Suprapubic skin (tissue), 4 donors: ENCODE measurements around the gene PRSS33.

Experiments
- CTCF ChIP-seq, 2 donors: fragments of 200-600 bp in 1 of 2; fragments of 450-650 bp in 1 of 2; sonication (generic) in 1 of 2; IDR thresholded peaks; one replicate each; pipeline ENCODE4 v1.5.1; 2016 to 2019; ENCODE audit warnings: antibody characterized with exemption in 2 of 2, mild to moderate bottlenecking in 1 of 2, moderate library complexity in 1 of 2
- EP300 ChIP-seq: sonication (generic); formaldehyde crosslinking; IDR thresholded peaks from one replicate; pipeline ENCODE4 v1.6.1; 2017; ENCODE audit warnings: antibody characterized with exemption
- POLR2A ChIP-seq, 2 donors: fragments of 450-650 bp; IDR thresholded peaks; one replicate each; pipeline ENCODE4 v1.6.1; 2017; ENCODE audit warnings: antibody characterized with exemption in 2 of 2, mild to moderate bottlenecking in 2 of 2, moderate library complexity in 2 of 2
- POLR2AphosphoS5 ChIP-seq, 3 donors: sonication (generic); formaldehyde crosslinking; IDR thresholded peaks; one replicate each; pipeline ENCODE4 v1.6.1; 2017; ENCODE audit warnings: antibody characterized with exemption in 3 of 3

- TF ChIP-seq CTCF (IDR thresholded peaks at IDR 0.05) (no peak), POLR2A (IDR thresholded peaks at IDR 0.05) (no peak), POLR2AphosphoS5 (IDR thresholded peaks at IDR 0.05) (no peak), EP300 (no peak)
Measured at GRCh38 chr16:2786826-2787151, 571 bp downstream of the PRSS33 start.
